Activated CD4-positive, alpha-beta memory T cell treated with anti-CD3 and anti-CD28 coated beads for 36 hours (primary cell): ENCODE measurements around the gene ST6GALNAC4. TPM values are rescaled to one million over a fixed set of nuclear protein-coding genes. Genes with fewer than 3 reads are reported as not detected.
A peak's percentile ranks its signal among the peaks of the same experiment; 100 is the strongest.

Experiments used
- CTCF ChIA-PET: fragments of 350-600 bp; sonication (Branson Sonifier 250); formaldehyde crosslinking; loops from one replicate; lab custom pipeline; 2021; ENCODE audit warnings: antibody characterized with exemption, inconsistent platforms; lab: Charles Lee
- POLR2A ChIA-PET: fragments of 350-600 bp; sonication (Branson Sonifier 250); formaldehyde crosslinking; loops from one replicate; lab custom pipeline; 2021; ENCODE audit warnings: antibody characterized with exemption; lab: Charles Lee
- DNase-seq: peaks from one replicate; pipeline ENCODE4 v3.0.0-alpha.2; 2020
- H3K27ac Mint-ChIP-seq: one replicate; pipeline ENCODE4 v1.8.0; 2021; ENCODE audit warnings: mixed read lengths
- H3K27me3 Mint-ChIP-seq: one replicate; pipeline ENCODE4 v1.8.0; 2021; ENCODE audit warnings: mixed read lengths
- H3K36me3 Mint-ChIP-seq: one replicate; pipeline ENCODE4 v1.8.0; 2021; ENCODE audit warnings: mixed read lengths
- H3K4me1 Mint-ChIP-seq: one replicate; pipeline ENCODE4 v1.8.0; 2021; ENCODE audit warnings: low read depth, mixed read lengths
- H3K4me3 Mint-ChIP-seq: one replicate; pipeline ENCODE4 v1.8.0; 2021; ENCODE audit warnings: mild to moderate bottlenecking, mixed read lengths
- H3K9me3 Mint-ChIP-seq: one replicate; pipeline ENCODE4 v1.8.0; 2021; ENCODE audit warnings: mixed read lengths
- intact Hi-C: fragments of 100-400 bp; cut with micrococcal nuclease; formaldehyde crosslinking; loops from one replicate; pipeline ENCODE4 v1.15.1; 2023
- total RNA-seq, 2 experiments: library from RNA; stranded (reverse); gene quantifications; one replicate each; pipeline ENCODE4 v1.2.3, GENCODE V29; 2021

The ST6GALNAC4 gene
- total RNA-seq, 2 experiments from 2014 or later: 21.2 to 23.5 TPM

DNA sequence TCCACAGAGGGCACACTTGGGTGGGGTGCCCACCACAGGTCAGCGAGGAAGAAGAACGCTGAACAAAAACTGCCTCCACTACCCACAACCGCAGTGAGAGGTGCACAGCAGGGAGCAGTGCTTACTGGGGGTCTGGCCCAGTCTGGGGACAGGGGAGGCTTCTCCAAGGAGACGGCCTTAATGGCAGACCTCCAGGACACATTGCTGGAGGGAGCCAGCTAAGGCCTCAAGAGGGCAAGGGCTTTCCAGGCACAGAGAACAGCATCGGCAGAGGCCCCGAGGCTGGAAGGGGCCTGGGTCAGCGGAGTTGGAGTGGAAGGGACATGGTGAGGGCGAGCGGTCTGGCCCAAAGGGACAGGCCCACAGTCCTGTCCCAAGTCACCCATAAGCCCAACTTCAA lies 29.1 kb upstream of the ST6GALNAC4 start:
- Mint-ChIP-seq H3K27ac (peak overlapping the region; percentile 10), H3K9me3 (no peaks in the 10 kb centered on the region), H3K4me3 (no peak overlapping the region), H3K27me3 (no peaks in the 10 kb centered on the region), H3K4me1 (peaks cover 27% of the 10 kb centered on the region), H3K36me3 (peaks cover 26% of the 10 kb centered on the region)
- intact Hi-C loops: no loop called here
- no peak for DNase-seq
- POLR2A ChIA-PET: no interaction called here
- CTCF ChIA-PET: interaction anchor here (1.2 to 15.3 kb wide), 2 partner anchors 10 to 90 kb away, joined by 3 to 347 read pairs; no protein-coding TSS in a partner anchor

DNA sequence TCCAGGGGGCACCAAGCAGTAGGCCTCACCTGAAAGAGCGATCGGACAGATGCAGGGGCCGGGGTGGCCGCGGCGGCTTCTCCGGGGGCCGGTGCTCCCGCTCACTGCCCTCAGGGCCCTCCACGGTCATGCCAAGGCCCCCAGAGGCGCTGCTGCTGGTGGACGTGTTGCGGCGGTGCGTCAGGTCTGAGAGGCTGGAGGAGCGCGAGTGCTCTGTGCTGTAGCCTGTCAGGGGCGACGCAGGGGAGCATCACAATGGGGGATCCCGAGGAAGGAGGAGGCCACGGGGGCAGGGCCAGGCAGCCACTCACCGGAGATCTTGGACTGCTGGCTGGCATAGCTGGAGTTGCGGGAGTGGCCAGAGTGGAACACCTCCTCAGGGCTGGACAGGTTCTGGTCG lies 28.5 kb upstream of the ST6GALNAC4 start:
- ChIA-PET POLR2A (no interaction called here), CTCF (interaction anchor here (5.2 to 15.3 kb wide), 2 partner anchors 10 to 91 kb away, joined by 120 to 347 read pairs; no protein-coding TSS in a partner anchor)
- Mint-ChIP-seq H3K9me3 (no peaks in the 10 kb centered on the region), H3K36me3 (peaks cover 27% of the 10 kb centered on the region), H3K27ac (no peak overlapping the region), H3K27me3 (no peaks in the 10 kb centered on the region), H3K4me1 (peaks cover 21% of the 10 kb centered on the region), H3K4me3 (no peak overlapping the region)
- DNase-seq: no peak
- intact Hi-C loops: no loop called here

DNA sequence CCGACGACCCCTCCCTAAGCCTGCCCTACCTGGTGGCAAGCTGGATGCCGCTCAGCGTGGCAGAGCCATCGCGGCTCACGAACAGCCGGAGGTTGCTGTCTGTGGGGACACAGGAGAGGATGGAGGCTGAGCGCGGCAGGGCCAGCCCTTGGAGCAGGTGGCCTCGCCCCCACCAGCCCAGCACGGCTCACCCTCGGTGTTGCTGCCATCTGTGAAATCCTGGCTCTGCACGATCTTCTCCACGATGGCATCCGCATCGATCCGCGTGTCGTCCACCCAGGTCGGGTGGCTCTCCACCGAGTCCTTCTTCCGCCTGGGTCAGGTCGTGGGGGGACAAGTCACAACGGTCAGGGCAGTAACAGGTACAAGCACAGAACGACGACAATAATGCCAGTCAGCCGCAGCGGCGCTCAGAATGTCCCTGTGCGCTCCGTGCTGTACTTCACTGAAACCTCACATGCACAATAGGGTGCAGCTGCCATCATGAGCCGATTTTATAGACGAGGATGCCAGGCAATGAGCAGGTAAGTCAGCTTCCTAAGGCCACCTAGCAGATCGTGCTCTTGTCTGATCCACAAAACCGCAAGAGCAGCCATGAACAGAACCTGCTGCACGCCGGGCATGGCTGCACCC lies 27.9 kb upstream of the ST6GALNAC4 start:
- Mint-ChIP-seq H3K27ac (peak overlapping the region; percentile 62), H3K4me3 (no peak overlapping the region), H3K36me3 (peaks cover 26% of the 10 kb centered on the region), H3K9me3 (no peaks in the 10 kb centered on the region), H3K27me3 (no peaks in the 10 kb centered on the region), H3K4me1 (peaks cover 19% of the 10 kb centered on the region)
- ChIA-PET CTCF (interaction anchor here (0.7 to 15.3 kb wide), 18 partner anchors 10 to 183 kb away, joined by 3 to 347 read pairs (median 11); partner anchors contain the start of genes EEIG1 and PTGES2), POLR2A (interaction anchor here (1.6 kb wide), 2 partner anchors 9 to 89 kb away, joined by 7 read pairs; no protein-coding TSS in a partner anchor)
- no peak for DNase-seq
- intact Hi-C loops: no loop called here

DNA sequence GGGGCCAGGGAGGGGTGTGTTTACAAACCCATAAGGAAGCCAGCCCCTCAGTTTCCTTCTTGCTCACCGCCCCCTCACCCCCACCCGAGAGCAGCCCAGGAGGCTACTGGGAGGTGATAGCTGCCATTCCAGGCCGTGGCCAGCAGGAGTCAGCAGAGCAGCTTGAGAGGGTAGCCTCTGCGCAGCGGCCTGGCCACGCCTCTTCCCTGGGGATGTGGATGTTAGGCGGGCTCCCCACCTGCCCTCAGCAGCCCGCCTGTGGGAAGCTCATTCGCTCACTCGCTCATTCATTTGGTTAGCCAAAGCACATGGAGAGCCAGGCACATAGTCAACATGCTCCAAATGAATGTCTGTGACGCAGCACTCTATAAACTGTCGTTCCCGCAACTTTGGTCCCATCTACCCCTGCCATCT lies 26.9 kb upstream of the ST6GALNAC4 start:
- Mint-ChIP-seq H3K36me3 (peaks cover 26% of the 10 kb centered on the region), H3K9me3 (no peaks in the 10 kb centered on the region), H3K27ac (peak overlapping the region; percentile 61), H3K4me1 (peaks cover 18% of the 10 kb centered on the region), H3K4me3 (no peak overlapping the region), H3K27me3 (no peaks in the 10 kb centered on the region)
- ChIA-PET CTCF (interaction anchor here (0.7 to 15.3 kb wide), 42 partner anchors 9 to 217 kb away, joined by 3 to 347 read pairs (median 4); partner anchors contain the start of genes EEIG1, NAIF1, PTGES2 and SH2D3C), POLR2A (interaction anchor here (0.9 to 1.6 kb wide), 5 partner anchors 10 to 91 kb away, joined by 3 to 7 read pairs (median 4); partner anchors contain the start of gene EEIG1)
- intact Hi-C loops: loop anchor here (1.0 kb wide), 1 partner anchor 92 kb away; no protein-coding TSS in a partner anchor
- peak; percentile 87 for DNase-seq

DNA sequence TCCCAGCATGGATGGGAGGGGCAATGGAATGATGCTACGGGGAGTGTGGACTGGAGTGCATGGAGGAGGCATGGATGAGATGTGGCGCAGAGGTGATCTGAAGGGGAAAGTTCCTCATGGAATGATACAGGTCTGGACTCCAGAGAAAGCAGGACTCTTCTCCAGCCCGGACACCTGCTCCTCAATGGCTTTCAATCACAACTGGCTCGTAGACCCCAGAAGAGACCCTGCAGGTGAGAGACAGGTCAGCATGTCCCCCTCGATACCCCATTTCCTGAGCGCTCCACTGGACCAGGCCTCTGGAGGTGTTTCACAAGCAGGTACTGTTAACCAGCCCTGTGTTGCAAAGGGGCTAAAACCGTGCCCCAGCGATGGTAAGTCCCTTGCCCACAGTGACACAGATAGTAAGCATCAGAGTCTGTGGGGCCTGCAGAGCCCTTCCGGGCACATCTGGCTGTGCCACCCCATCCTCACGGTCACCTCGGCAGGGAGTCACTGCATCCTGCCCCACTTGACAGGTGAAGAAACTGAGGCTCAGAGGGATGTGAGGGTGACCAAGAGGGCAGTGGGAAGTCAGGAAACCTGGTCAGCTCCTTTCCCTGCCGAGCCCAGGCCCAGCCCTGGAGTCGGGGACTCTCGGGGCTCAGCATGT lies 26.3 kb upstream of the ST6GALNAC4 start:
- DNase-seq: no peak
- Mint-ChIP-seq H3K27ac (peak overlapping the region; percentile 61), H3K9me3 (no peaks in the 10 kb centered on the region), H3K36me3 (peaks cover 26% of the 10 kb centered on the region), H3K4me3 (no peak overlapping the region), H3K4me1 (peaks cover 20% of the 10 kb centered on the region), H3K27me3 (no peaks in the 10 kb centered on the region)
- intact Hi-C loops: loop anchor here (1.0 kb wide), 1 partner anchor 92 kb away; no protein-coding TSS in a partner anchor
- CTCF ChIA-PET: interaction anchor here (0.5 to 15.3 kb wide), 51 partner anchors 8 to 490 kb away, joined by 3 to 347 read pairs (median 5); partner anchors contain the start of genes EEIG1, NAIF1, SH2D3C and SLC25A25
- POLR2A ChIA-PET: interaction anchor here (0.6 to 1.6 kb wide), 6 partner anchors 11 to 92 kb away, joined by 3 to 7 read pairs (median 4); partner anchors contain the start of gene EEIG1

DNA sequence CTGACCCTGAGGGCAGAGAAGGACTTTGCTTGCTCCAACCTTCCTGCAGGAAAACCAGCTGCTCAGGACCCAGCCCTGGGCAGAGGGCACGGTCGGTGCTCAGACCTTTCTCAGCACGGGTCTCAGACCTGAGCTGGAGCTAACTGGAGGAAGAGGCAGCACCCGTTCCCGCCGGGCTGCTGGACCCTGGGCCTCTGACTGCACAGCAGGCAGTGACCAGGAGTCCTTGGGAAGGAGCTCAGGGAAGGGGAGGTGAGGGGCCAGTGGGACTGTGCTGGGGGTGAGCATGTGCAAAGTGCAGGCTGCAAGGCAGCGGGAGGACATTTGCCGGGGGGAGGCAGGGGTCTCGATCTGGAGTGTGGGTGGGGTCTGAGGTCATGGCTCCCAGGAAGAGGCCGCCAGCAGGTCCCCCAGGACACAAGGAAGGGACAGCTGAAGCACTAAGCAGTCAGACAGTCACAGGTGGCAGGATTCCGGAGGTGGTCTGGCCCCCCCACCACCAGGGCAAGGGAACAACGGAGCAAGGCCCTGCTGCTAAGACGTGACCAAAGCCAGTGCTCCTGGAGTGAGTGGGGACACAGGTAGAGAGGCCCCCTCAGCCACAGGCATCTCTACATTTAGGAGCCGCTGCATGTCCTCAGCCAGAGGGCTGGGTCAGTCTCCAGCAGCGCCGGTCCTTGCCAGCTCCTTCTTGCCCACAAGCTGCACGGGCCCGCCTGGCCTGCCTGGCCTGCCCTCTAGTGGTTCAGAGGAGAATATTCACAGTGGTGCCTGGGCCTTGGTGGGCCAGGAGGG lies 25.6 kb upstream of the ST6GALNAC4 start:
- peak; percentile 62 for DNase-seq

DNA sequence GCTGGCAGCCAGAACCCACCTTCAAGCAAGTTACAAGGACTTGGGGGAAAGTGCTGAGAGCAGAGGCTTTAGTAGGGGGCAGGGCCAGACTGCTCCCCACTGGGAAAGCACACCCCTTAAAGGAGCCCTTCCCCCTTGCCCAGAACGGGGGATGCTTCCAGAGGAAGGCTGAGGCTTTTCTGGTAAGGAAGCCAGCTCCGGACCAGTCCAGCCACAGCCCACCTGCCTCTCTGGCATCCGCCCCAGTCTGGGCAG lies 25.0 kb upstream of the ST6GALNAC4 start:
- no peaks in the 10 kb centered on the region for H3K9me3 Mint-ChIP-seq
- H3K36me3 Mint-ChIP-seq: peaks cover 34% of the 10 kb centered on the region
- intact Hi-C loops: no loop called here
- peaks cover 28% of the 10 kb centered on the region for H3K4me1 Mint-ChIP-seq
- H3K4me3 Mint-ChIP-seq: no peak overlapping the region
- CTCF ChIA-PET: interaction anchor here (0.7 to 15.3 kb wide), 22 partner anchors 13 to 362 kb away, joined by 3 to 347 read pairs (median 7); partner anchors contain the start of gene EEIG1
- H3K27ac Mint-ChIP-seq: peak overlapping the region; percentile 42
- DNase-seq: no peak
- POLR2A ChIA-PET: interaction anchor here (0.8 kb wide), 1 partner anchor 13 kb away, joined by 3 read pairs; no protein-coding TSS in a partner anchor
- H3K27me3 Mint-ChIP-seq: no peaks in the 10 kb centered on the region

More for the DNA sequence above, 25.6 kb upstream of the ST6GALNAC4 start:
- no peaks in the 10 kb centered on the region for H3K27me3 Mint-ChIP-seq
- H3K4me3 Mint-ChIP-seq: no peak overlapping the region
- H3K36me3 Mint-ChIP-seq: peaks cover 30% of the 10 kb centered on the region
- peaks cover 25% of the 10 kb centered on the region for H3K4me1 Mint-ChIP-seq
- ChIA-PET CTCF (interaction anchor here (0.6 to 15.3 kb wide), 44 partner anchors 9 to 491 kb away, joined by 3 to 347 read pairs (median 6); partner anchors contain the start of genes EEIG1, NAIF1, SLC25A25 and ST6GALNAC4), POLR2A (interaction anchor here (0.6 to 1.1 kb wide), 3 partner anchors 12 to 93 kb away, joined by 3 read pairs; no protein-coding TSS in a partner anchor)
- intact Hi-C loops: loop anchor here (1.0 kb wide), 1 partner anchor 93 kb away; no protein-coding TSS in a partner anchor
- H3K9me3 Mint-ChIP-seq: no peaks in the 10 kb centered on the region
- peak overlapping the region; percentile 42 for H3K27ac Mint-ChIP-seq

DNA sequence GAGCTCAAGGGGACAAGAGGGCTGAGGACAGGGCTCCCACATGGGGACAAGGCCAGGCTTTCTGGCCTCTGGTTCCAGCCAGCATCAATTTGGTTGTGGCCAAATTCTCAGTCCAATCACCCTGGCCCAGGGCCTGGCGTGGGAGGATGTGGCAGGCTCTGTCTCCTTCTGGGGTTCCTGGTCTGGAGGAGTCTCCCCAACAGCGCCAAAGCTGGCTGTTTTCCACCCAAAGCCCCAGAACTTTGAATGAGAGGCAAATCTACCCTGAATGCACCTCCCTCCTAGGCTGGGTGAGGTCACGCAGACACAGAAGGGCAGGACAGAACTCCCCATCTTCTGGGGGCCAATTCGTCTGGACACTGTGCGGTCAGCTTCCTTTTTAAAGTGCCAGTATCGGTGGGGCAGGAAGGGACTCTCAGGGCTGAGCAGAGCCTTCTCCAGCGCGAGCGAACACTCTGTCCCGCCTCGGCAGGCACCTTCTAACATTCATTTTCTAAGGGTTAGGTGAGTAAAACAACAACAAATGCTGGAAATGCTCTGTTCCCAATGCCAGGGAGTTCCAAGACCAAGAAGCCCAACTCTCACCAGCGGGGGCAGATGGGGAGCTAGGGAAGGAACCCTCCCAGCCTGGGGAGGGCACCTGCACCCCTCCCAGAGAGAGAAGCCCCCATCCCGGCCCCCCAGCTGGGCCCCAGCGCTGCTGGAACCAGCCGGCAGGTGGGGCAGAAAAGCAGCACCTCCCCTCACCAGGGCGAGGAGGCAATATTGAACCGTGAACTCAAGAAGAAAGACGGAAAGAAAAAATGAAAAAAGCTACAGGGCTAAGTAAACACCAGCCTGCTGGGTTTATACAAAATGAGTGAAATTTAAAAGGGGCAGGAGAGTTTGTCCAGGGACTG lies 24.5 kb upstream of the ST6GALNAC4 start:
- intact Hi-C loops: no loop called here
- ChIA-PET POLR2A (interaction anchor here (0.8 kb wide), 1 partner anchor 13 kb away, joined by 3 read pairs; no protein-coding TSS in a partner anchor), CTCF (interaction anchor here (0.7 to 15.3 kb wide), 21 partner anchors 14 to 363 kb away, joined by 3 to 347 read pairs (median 7); partner anchors contain the start of gene EEIG1)
- Mint-ChIP-seq H3K27ac (no peak overlapping the region), H3K27me3 (no peaks in the 10 kb centered on the region), H3K36me3 (peaks cover 34% of the 10 kb centered on the region), H3K4me3 (no peak overlapping the region), H3K4me1 (peaks cover 34% of the 10 kb centered on the region), H3K9me3 (no peaks in the 10 kb centered on the region)
- no peak for DNase-seq

DNA sequence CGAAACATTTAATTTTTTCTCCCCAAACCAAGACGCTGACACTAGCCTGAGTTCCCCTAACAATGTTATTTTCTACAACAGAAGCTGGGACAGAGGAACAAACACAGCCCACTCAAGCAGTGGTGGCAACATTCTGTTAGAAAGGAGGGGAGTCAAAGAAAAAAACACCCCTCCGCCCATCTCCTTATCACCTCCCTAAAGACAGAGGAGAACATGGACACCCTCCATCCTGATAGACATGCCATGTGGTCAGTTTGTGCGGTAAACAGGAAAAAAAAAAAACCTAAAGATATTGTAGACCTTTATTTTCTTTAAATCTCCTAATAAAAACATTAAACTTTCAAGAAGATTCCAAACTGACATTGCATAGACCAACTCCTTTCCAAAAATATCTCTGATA lies 23.8 kb upstream of the ST6GALNAC4 start:
- Mint-ChIP-seq H3K4me1 (peaks cover 41% of the 10 kb centered on the region), H3K4me3 (no peak overlapping the region), H3K27ac (peak overlapping the region; percentile 25), H3K9me3 (no peaks in the 10 kb centered on the region), H3K27me3 (no peaks in the 10 kb centered on the region), H3K36me3 (peaks cover 39% of the 10 kb centered on the region)
- intact Hi-C loops: no loop called here
- POLR2A ChIA-PET: no interaction called here
- DNase-seq: no peak
- CTCF ChIA-PET: interaction anchor here (0.9 to 15.3 kb wide), 8 partner anchors 14 to 177 kb away, joined by 3 to 347 read pairs (median 40); partner anchors contain the start of gene EEIG1

DNA sequence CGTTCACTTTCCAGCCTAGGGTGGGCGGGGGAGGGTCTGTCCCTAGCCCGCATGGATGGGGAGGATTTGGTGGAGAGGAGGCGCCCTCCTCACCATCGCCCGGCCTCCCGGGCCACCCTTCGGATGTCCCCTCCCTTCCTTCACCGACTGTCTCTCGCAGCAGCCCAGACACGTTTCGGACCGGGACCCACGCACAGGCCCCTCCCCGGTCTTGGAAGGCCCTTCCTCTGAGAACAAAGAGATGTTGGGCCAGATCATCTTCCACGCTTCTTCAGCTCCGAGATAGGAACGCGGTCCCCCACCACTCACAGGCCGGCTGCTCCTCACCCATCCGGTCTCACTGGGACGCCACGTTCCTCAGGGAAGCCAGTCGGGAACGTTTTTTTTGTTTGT lies 21.5 kb upstream of the ST6GALNAC4 start:
- POLR2A ChIA-PET: no interaction called here
- CTCF ChIA-PET: interaction anchor here (15.3 kb wide), 1 partner anchor 98 kb away, joined by 347 read pairs; no protein-coding TSS in a partner anchor
- intact Hi-C loops: loop anchor here (5.0 kb wide), 1 partner anchor 179 kb away; no protein-coding TSS in a partner anchor
- Mint-ChIP-seq H3K27me3 (no peaks in the 10 kb centered on the region), H3K4me1 (peaks cover 45% of the 10 kb centered on the region), H3K27ac (peak overlapping the region; percentile 33), H3K9me3 (no peaks in the 10 kb centered on the region), H3K4me3 (peak overlapping the region; percentile 35), H3K36me3 (peaks cover 35% of the 10 kb centered on the region)
- no peak for DNase-seq
